DOHH2 (cell line): ENCODE data around the gene AGTRAP.

Experiments used
- H3F3A ChIP-seq: fragments of 200-600 bp; sonication (generic), shearing (Covaris generic); 2 replicates; pipeline ENCODE4 v1.6.0; 2016; ENCODE audit warnings: antibody characterized with exemption, mild to moderate bottlenecking; ENCODE audit not compliant: control insufficient read depth, insufficient read depth
- H3K27ac ChIP-seq: fragments of 200-600 bp; sonication (generic); 2 replicates; pipeline ENCODE4 v1.5.1; 2014; ENCODE audit warnings: low read depth, mild to moderate bottlenecking, low read length, moderate library complexity
- H3K27me3 ChIP-seq: fragments of 200-600 bp; sonication (generic); 2 replicates; pipeline ENCODE4 v1.6.1; 2014; ENCODE audit warnings: mild to moderate bottlenecking, low read length, mixed read lengths; ENCODE audit not compliant: control insufficient read depth
- H3K36me3 ChIP-seq: fragments of 200-600 bp; sonication (generic); 2 replicates; pipeline ENCODE4 v1.6.1; 2014; ENCODE audit warnings: mild to moderate bottlenecking, low read length, moderate library complexity, mixed read lengths; ENCODE audit not compliant: control insufficient read depth
- H3K4me1 ChIP-seq: fragments of 200-600 bp; sonication (generic); 2 replicates; pipeline ENCODE4 v1.6.1; 2014; ENCODE audit warnings: mild to moderate bottlenecking, low read length, mixed read lengths; ENCODE audit not compliant: control insufficient read depth
- H3K4me2 ChIP-seq: fragments of 200-600 bp; sonication (generic); 2 replicates; pipeline ENCODE4 v1.6.0; 2014; ENCODE audit warnings: mild to moderate bottlenecking, low read length, moderate library complexity
- H3K4me3 ChIP-seq: fragments of 200-600 bp; sonication (generic); 2 replicates; pipeline ENCODE4 v1.5.1; 2014; ENCODE audit warnings: mild to moderate bottlenecking, low read length, mixed read lengths
- H3K79me2 ChIP-seq: fragments of 200-600 bp; sonication (generic); 2 replicates; pipeline ENCODE4 v1.6.1; 2014; ENCODE audit warnings: mild to moderate bottlenecking, low read length, mixed read lengths; ENCODE audit not compliant: control insufficient read depth
- H3K9me2 ChIP-seq: fragments of 200-600 bp; sonication (generic); replicated peaks from 2 replicates; pipeline ENCODE4 v1.6.1; 2014; ENCODE audit warnings: mild to moderate bottlenecking, low read length, mixed read lengths; ENCODE audit not compliant: control insufficient read depth
- H3K9me3 ChIP-seq: fragments of 200-600 bp; sonication (generic); 2 replicates; pipeline ENCODE4 v1.6.1; 2014; ENCODE audit warnings: antibody characterized with exemption, low read length, mixed read lengths; ENCODE audit not compliant: control insufficient read depth, insufficient read depth
- H4K20me1 ChIP-seq: fragments of 200-600 bp; sonication (generic); 2 replicates; pipeline ENCODE4 v1.6.0; 2014; ENCODE audit warnings: low read depth, mild to moderate bottlenecking, antibody characterized with exemption, low read length, moderate library complexity; ENCODE audit not compliant: control insufficient read depth, insufficient read depth
- CTCF ChIP-seq: fragments of 200-600 bp; sonication (generic); IDR thresholded peaks from one replicate; pipeline ENCODE4 v1.5.1; 2014; ENCODE audit warnings: antibody characterized with exemption, mild to moderate bottlenecking, low read depth, low read length; ENCODE audit not compliant: poor library complexity, severe bottlenecking
- EZH2phosphoT487 ChIP-seq: fragments of 200-600 bp; sonication (generic); IDR thresholded peaks from 2 replicates; pipeline ENCODE4 v1.6.1; 2017; ENCODE audit warnings: borderline replicate concordance, mild to moderate bottlenecking, antibody characterized with exemption, low read length, moderate library complexity, mixed read lengths

The AGTRAP gene

GRCh38 chr1:11795238-11795890 lies 59.4 kb downstream of the AGTRAP start:
- Histone ChIP-seq H3K27ac (no peak overlapping the region), H3K36me3 (peaks cover 63% of the 10 kb centered on the region)

GRCh38 chr1:11796036-11796828 lies 60.3 kb downstream of the AGTRAP start:
- Histone ChIP-seq H3K79me2 (no peaks in the 10 kb centered on the region), H3K4me3 (no peak overlapping the region), H3K9me2 (no peaks in the 10 kb centered on the region), H3K4me2 (no peak overlapping the region), H3K27me3 (no peaks in the 10 kb centered on the region), H3F3A (no peaks in the 10 kb centered on the region), H3K36me3 (peaks cover 65% of the 10 kb centered on the region), H4K20me1 (no peaks in the 10 kb centered on the region), H3K9me3 (no peaks in the 10 kb centered on the region), H3K4me1 (peaks cover 3% of the 10 kb centered on the region), H3K27ac (no peak overlapping the region)
- TF ChIP-seq EZH2phosphoT487 (no peak), CTCF (no peak)

More at GRCh38 chr1:11795238-11795890, 59.4 kb downstream of the AGTRAP start:
- Histone ChIP-seq H3K9me3 (no peaks in the 10 kb centered on the region), H3K4me1 (peaks cover 9% of the 10 kb centered on the region), H3K4me3 (no peak overlapping the region), H3K79me2 (no peaks in the 10 kb centered on the region), H3K4me2 (no peak overlapping the region), H4K20me1 (no peaks in the 10 kb centered on the region), H3K9me2 (no peaks in the 10 kb centered on the region), H3K27me3 (no peaks in the 10 kb centered on the region), H3F3A (no peaks in the 10 kb centered on the region)
- TF ChIP-seq EZH2phosphoT487, result no peak
- no peak for TF ChIP-seq CTCF

- H4K20me1 ChIP-seq, result peaks cover under 1% of the 10 kb centered on the region; the same call in 1 of the 2 replicates
- H3K9me3 ChIP-seq, result no peaks in the 10 kb centered on the region
- H3K9me2 ChIP-seq, result no peaks in the 10 kb centered on the region
- no peak overlapping the region for H3K4me2 ChIP-seq
- no peak for TF ChIP-seq CTCF
- TF ChIP-seq EZH2phosphoT487, result no peak
- peaks cover 8% of the 10 kb centered on the region for H3K79me2 ChIP-seq
- no peak overlapping the region for H3K4me3 ChIP-seq
- peaks cover 71% of the 10 kb centered on the region for H3K36me3 ChIP-seq
- H3K4me1 ChIP-seq, result peaks cover 8% of the 10 kb centered on the region
- H3K27ac ChIP-seq, result no peak overlapping the region
- no peaks in the 10 kb centered on the region for H3K27me3 ChIP-seq
- no peaks in the 10 kb centered on the region for H3F3A ChIP-seq
Observed at GRCh38 chr1:11797525-11798216, 61.7 kb downstream of the AGTRAP start.
